ENCODE measurements around the gene CDH8.
"Not testable (repeated sequence)": the region's sequence is repeated elsewhere in the genome, so short reads cannot be mapped to it uniquely, and the experiment has no call there.

The CDH8 gene

DNA sequence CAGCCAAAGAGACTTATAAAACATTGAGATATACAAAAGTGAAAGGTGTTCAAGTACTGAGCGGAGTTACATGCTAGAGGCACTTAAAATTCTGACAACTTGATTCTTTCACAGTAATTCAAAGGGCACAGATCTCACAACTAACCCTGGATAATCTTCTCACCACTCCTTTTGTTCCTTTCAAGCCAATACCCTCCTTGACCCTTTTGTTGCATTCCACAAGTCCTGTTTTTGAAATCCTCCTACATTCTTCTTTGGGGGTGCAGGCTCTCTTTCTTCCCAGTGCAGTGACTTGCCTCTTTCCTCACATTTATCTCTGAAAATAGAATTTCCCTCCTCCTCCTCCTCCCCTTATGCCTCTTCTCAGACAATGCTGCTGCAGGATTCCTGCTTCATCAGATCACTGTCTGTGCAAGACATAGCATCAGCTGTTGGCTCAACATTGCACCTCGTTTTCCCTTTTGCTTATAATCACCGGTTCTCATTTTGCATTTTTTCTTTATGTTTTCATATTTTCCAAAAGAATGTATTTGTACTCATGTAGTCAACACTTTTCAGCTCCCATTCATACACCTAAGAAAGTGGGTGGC, 199.3 kb downstream of the CDH8 start:
- no peak for DNase-seq

DNA sequence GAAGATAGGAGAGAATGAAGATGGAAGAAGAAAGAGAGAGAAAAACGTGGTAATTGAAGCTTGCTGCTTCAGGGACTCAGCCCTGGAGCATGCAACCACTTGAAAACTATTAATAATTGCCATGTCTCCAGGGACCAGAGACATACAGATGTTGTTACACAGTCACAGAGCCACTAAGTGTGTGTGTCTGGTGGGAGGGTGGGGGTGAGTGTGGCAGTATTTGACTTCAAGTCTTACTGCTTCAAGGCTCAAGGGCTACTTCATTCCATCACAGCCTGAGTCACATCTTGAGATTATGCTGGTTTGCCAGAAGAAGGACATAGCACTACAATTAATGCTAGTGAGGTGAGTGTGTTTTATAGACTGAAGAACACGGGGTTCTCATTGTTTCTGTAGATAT, 202.2 kb downstream of the CDH8 start:
- no peak for DNase-seq

DNA sequence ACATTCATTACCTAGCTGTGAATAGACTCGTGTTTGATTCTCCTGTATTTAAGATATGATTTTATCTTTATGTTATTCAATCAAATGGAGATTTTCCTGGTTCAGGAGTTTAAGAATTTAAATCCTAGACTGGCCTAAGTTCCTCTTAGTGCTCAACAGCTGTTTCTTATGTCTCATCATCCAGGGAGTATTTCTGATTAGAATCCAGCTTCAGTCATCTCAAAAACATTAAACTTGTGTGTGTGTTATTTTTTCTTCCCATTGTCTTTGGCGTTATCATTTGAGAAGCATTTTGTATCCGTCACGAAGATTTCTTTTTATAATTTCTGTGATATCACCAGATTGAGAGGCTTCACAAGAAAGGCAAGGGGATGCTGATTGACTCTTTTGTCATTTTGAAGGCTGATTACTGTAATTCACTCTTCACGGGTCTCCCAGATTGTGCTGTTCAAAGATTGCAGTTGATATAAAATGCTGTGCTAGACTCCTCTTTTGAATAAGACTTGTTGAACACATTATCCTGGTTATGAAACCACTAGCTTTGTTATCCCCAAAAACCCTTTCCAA, 204.8 kb downstream of the CDH8 start:
- DNase-seq, result no peak

DNA sequence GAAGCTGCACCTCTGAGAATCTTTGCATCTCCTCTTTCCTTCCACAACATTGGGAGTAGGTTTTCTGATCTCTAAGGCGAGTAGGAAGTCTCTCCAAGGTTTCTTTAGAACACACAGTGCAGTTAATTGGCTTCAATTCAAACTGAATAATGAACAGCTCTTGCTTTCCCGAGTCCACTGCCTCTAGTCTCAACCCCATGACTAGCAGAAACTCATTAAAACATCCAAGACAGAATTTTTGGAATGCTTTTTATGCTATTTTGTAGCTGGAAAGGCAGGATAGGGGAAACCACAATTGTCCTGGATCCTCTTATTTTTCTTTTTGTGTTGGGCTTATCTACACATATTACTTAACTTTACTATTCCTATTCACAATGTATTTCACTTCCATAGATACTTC, 206.6 kb downstream of the CDH8 start:
- no peak for DNase-seq

DNA sequence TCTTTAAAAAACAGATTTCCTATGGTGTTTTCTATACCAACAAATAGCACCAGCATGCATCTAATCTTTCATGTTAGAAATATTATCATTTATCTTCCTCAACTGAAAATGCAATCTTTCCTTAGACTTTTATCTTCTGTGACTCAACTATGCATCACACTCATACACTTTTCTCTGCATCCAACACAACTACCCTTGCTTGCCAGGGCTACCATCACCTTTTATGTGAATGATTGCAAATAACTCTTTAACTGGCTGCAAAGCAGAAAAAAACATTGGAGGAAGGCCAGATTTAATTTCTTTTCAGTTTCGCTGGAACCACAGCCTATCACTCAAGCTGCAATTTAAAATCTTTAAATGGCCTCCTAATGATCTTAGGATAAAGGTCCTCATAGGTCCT, 212.9 kb downstream of the CDH8 start:
- no peak for DNase-seq

DNA sequence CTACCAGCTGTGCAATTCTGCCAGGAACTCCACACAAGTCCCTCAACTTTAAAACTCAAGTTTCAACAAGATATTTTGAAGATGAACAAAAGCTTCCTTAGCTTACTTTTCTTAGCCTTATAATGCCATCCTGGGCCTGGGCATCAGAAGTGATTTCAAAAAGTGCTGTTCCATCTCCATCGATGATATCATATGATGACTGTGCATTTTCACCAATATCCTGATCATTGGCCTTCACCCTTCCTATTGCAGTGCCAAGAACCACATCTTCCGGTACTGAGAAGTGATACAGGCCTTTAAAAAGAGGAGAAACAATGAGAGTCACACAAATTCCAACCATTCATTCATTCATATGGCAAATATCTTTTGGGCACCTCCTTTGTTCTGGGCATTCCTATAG, 215.4 kb downstream of the CDH8 start:
- DNase-seq, result no peak

DNA sequence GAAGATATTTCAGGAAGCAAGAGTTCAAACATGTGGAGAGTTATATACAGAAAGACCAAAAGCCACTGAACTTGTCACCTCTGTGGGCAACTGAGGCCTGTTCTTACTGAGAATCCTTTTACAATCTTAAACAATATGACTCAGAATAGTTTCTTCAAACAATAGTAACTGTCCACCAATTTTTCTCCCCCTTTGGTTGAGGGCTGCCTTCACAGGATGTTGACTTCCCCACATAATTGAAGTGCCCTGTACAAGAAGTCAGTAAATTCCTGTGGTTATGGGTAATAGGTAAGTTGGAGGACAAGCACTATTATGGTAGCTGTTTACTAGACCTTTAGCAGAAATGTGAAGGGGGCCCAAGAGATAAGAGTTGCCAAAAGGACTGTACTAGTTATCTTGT, 215.8 kb downstream of the CDH8 start:
- no peak for DNase-seq

DNA sequence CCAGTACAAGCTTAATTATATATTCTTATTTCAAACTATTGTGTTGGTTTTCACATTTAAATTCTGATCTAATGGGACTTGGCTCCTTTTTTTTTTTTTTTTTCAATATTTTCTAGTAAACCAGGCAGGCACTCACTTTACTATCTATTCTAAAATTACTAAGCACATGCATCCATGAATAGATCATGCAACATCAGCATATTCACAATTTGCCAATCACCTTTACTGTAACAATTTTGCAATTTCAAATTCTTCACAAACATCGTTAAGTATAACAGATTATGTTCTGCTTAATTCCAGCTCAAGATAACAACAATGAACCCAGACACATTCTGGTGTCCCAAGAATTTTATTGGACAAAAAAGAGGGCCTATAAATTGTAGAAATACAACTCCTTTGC, 217.4 kb downstream of the CDH8 start:
- no peak for DNase-seq

DNA sequence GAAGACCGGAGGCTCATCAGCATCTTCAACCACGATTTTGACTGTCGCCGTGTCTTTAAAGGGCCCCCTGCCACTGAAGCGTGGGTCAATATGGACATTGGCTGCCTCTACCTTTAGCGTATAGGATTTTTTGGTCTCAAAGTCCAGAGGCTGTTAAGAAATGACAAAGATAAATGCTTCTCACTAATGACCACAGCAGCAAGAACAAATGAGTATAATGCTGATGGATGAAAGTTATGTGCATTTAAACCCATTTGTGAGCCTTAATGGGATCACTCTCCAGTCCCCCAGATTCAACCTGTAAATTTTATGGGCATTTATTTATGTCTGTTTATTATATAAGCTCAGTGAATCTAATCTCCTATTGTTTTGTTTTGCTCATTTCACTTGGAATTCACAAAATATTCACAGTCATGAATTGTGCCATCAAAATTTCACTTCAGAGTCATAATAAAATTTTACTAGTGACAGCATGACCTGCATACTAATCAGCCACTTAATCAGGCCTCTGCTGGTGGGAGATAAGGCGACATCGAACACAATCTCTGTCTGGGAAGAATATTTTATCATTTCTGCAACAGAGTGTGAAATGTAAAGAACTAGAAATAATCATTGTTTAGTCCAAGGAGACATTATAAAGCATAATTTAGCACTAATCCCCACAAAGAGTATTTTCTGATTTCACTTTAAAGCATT, 218.5 kb downstream of the CDH8 start:
- DNase-seq, result no peak

DNA sequence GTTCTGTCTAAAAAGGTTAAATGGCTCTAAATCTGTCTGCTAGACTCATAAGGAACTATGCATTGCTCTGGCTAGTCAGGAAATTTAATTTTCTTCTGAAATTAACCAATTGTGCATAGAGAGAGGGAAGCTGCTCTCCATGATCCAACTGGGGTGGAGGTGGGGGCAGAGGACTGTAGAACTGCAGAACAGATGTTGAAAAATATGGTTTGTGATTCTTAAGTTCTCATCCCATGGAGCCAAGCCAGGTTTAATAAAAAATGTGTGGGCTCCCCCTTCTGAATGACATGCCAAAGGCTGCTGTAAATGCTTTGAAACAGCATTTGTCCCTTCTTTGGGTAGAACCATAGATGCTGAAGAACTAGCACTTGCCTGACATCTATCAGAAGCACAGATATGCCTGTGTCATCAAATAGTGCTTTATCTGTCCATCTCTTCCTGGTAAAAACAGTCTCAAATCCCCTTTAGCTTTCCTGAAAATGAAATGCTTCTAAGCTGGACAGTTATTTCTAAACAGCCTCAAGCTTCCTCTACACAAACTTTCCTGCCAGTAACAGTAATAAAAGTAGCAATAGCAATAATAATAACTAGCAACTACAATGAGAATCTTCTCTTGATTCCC, 221.4 kb downstream of the CDH8 start:
- DNase-seq, result no peak

DNA sequence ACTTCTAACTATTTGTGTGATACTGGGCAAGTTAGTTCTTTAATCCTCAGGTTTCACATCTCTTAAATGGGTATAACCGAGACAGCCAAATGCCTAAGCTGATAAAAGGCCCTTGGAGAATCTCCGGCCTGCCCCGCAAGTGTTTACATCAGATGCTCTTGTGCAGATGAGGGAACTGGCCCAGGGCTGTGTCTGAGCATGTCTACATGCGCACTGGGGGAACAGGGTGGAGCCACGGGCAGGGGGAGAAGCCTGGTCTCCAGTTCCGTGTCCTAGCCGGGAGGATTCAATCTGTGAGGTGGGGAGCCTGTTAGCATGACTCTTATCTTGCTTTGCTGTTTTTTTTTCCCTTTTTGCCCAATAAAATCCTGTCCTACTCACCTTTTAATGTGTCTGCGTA, 222.9 kb downstream of the CDH8 start:
- DNase-seq, result no peak

DNA sequence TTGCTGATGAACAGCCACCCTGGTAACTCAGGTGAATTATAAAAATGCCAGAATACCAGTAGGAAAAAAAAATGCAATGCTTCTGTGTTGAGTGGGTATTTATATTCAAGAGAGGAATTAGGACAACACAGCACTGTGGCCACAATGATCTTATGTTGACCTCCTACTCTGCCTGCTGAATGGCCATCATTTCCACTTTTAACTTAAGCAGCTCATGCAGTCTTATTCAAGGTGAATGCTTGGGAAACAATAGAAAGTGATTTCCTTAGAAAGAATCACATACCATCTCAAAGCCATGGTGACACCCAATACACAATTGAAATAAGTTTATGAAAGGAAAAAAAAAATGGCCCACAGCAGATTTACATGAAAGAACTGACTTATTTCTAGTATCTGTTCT, 224.0 kb downstream of the CDH8 start:
- DNase-seq, result no peak

DNA sequence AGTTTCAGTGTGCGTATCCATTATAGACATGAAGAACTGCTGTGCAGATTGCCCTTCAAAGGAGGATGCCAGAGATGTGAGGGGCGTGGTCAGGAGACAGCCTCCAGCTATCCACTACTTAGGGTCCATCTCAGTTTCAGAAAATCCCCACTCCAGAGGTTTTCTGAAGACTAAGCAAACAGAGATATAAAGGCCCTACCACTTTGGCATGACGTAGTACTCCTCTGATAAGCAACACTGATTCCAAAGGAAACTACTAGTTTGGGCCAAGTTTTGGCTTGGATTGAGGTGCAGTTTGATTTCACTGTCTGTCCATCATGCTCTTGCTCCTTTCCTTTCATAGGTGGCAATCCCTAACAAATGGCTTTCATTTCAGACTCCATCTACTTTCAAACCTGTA, 228.7 kb downstream of the CDH8 start:
- DNase-seq, result no peak

DNA sequence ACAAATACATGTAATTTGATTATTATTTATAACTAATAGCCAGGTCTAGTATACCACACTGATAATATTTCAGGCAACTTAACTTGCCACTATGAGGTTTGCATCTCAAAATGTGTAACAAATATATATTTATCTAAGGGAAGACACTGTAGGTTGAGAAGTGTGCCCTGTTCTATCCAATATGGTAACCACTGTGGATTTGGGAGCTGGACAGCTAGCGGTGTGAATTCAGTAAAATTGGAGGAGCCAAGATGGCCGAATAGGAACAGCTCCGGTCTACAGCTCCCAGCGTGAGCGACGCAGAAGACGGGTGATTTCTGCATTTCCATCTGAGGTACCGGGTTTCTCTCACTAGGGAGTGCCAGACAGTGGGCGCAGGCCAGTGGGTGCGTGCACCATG, 235.0 kb downstream of the CDH8 start:
- not testable (repeated sequence) for DNase-seq

DNA sequence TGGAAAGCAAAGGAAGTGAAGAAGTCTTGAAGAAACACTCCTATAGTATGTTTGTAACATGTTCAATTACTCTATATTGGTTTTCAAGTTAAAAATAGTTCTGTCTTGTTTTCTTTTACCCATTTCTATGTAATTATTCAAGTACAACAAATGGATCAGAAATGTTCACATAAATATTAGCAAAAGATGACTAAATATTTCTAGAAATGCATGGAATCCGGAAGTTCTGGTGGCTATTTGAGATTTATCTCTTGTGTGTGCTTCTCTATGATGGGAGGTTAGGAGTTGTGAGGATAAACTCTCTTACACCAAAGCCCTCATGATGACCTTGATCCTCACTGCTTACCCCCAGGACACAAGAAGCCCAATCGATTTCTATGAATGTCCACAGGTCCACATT, 237.5 kb downstream of the CDH8 start:
- no peak for DNase-seq

DNA sequence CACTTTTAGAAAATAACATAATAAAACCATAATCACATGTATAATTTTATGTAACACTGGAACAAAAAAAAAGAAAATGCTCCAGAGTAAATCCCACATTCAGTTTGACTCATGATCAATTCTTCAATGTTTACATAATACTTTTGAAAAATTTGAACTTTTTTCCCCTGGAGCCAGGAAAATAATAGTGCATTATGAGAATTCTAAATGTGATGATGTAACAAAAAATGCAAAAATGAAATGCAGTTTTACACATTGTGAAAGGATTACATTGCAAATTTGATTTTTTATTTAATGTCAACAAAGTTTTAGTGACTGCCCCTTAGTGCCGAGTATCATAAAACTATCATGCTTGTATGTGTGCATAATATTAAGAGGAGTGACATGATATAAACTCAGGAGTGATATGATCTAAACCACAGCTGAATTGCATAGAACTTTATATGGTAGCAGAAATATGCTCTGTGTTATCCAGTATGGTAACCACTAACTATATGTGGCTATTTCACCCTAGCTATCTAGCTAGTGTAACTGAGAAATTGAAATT, 238.2 kb downstream of the CDH8 start:
- no peak for DNase-seq

DNA sequence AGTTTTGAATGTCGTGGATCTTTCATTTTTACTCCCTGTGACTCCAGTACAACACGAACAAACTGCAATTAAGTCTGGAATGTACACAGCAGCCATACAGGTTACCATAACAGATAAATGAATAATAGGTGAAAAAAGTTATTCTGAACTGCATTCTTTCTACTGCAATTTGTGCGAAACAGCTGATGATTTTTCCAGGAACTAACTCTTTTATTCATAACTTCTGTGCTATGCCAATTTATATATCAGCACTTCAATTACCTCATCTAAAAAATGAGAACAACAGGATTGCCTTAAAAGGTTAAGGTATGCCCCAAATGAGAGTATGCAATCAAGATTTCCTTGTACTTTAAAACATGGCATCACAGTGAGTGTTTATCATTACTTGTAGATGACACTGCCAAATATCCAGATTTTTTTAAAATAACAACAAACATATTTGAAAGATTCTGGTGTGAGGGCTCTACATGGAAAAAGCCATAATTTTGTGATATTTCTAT, 238.9 kb downstream of the CDH8 start:
- DNase-seq, result no peak

DNA sequence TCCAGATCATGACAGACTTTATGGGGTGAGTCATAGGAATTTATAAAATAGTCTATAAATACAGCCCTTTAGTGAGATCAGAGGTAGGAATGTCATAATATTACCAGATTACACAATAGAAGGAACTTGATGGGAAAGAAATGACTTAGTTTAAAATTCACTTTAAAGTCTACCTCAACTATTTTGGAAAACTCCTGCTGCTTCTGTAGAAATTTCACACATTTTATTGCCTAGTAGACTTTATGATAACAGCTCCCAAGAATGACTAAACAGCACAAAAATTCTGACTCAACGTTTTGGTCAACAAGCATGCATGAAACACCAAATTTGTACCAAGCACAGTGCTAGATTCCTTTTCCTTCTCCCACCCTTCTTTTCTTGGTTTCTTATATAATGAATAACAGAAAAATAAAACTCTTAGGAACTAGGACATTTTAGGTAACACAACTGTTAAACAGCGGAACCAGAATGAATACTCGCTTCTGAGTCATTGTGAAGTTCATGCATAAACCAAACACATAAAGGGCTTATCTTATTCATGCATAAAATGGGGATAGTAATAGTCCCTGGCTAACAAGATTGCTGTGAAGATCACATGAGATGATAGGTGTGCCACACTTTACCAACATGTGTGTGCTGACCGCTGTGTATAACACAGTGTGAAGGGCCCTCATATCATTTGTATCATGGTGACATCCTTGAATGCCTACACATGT, 243.9 kb downstream of the CDH8 start:
- no peak for DNase-seq

DNA sequence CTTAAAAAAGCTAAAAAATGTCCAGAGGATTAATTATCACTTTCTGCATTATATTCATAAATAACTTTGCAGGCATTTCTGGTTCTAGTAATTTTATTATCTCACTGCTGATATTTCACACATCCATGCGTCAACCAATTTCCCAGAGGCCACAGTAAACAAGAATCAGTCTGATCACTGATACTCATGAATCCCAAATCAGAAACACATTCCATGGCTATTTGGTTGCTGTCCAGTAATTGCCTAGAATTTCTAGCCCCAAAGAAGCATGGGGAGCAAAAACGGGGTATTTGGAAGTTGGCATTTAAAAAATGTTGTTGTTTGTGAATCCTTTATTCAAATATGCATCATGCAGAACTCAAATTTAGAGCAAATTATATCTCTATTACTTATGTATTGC, 244.8 kb downstream of the CDH8 start:
- DNase-seq, result no peak

DNA sequence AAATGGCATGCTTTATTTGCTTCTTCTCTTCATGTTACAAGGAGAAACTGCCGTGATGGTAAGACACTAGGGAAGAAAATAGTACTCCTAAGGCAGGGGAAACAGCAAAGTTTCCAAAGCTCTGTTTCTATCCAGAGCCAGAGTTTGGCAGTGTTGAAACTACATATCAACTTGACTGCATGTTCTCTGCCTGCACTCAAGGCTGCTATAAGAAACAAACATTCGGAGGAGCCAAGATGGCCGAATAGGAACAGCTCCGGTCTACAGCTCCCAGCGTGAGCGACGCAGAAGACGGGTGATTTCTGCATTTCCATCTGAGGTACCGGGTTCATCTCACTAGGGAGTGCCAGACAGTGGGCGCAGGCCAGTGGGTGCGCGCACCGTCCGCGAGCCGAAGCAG, 254.4 kb downstream of the CDH8 start:
- not testable (repeated sequence) for DNase-seq

DNA sequence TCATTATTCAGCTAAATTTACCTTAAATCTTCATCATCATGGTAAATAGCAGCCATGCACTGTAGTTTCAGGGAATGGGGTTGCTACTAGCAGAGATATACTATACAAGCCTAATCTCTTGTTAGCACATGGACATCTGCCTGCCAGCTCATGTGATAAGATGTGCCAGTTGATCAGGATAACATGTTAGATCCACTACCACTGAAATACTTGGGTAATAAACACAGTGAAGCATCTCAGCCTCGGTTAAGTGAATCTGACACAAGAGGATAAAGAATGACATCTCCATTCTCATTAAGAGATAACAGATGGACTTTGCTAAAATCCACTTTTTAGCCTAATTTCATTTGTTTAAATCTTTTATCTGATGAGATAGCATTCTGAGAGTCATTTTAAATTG, 256.1 kb downstream of the CDH8 start:
- no peak for DNase-seq

DNA sequence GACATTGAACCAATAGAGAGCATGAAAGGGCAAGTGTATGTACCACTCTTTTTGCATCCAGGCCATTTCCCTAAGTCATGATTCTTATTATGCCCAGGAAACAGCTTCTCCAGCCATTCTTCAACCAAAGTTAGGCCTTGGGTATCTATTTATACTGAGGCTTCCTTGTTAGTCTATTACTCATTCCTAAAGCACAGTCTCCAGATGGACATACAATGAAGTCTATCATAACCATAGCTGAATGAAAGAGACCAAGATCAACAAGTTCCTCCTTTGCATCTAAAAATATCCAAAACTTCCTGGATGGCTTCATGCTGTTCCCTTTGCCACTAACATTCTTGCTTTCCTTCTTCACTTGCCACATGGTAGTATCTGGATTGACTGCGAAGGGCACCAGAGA, 265.9 kb downstream of the CDH8 start:
- no peak for DNase-seq

DNA sequence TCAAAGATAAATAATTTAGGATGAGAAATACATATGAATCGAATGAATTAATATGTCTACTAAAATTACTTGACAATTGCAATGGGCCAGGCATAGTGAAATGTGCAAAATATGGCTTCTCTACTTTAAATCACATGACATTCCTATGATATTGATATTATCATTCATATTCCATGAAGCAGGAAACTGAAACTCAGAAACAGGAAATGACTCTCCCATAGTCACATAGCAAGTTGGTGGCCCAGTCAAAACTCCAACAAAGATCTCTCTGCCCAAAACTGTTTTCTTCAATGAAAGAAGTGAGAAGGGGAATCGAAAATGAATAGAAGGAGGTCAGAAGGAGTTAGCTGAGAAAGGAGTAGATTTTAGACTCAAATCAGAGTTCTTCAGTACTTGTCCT, 272.2 kb downstream of the CDH8 start:
- no peak for DNase-seq

Data from NCI-H146 (cell line).